Dedifferentiated amniotic fluid mesenchymal stem cell (primary cell): ENCODE data around the gene AATK.
A peak's percentile ranks its signal among the peaks of the same experiment; 100 is the strongest.

Experiments
- DNase-seq: peaks from one replicate; pipeline ENCODE4 v3.0.0-alpha.2; 2016; ENCODE audit errors: extremely low spot score

Gene AATK

DNA sequence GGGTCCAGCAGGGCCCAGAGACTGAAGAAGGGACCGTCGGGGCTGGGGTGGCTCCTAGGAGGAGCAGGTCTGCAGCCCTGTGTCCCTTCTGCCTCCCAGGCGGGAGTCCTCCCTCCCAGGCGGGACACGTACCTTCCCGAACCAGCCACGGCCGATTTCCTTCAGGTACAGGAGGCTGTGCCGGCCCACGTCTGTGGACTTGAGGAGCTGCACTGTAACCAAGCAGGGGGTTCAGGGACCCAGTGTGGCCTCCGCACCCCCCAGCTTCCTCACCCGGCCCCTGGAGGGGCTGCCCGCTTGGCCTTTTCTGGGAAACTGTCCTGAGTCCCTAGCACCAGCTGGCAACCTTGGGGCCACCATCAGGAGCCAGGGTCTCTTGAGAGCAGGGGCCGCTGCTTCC is 37.7 kb downstream of the AATK start:
- DNase-seq, result no peak

DNA sequence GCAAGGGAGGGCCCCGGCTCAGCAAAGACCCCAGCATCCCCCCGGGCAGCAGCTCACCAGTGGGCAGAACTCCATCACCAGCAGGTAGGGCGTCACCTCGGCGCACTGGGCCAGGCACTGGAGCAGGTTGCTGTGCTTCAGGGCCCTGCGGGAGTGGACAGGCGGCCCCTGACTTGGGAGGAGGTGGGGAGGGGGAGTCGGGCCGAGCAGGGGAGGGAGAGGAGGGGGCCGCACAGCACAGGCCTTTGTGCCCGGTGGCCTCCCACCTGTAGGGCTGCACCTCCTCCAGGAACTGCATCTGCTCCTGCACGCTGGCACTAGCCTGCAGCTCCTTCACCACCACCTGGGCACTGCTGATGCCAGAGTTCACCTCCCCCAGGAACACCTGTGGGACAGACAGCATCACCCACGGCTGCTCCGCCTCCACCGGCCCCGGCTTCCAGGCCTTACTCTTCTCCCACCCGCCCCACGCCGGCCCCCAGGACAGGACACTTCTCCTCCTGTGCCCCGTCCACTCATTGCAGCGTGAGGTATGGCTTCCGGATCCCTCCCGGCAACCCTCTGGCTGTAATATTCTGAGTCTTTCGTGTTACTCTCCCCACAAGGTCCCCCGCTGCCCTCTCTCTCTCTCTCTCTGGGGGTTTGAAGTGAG is 38.4 kb downstream of the AATK start:
- no peak for DNase-seq

DNA sequence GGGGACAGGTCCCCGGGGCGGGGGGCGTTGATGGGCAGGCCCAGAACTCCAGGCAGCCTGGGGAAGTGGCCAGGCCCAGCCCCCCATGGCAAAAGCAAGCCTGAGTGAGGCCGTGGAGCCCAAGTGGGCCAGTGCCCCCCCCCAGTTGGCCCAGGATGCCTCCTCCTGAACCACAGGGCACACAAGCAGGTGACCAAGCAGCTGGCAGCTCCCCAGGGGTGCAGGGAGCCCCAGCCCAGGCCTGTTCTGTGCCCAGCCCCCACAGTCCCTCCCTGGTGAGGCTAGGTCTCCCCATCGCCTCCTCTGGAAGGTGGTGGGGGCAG is 38.9 kb downstream of the AATK start:
- DNase-seq, result no peak

DNA sequence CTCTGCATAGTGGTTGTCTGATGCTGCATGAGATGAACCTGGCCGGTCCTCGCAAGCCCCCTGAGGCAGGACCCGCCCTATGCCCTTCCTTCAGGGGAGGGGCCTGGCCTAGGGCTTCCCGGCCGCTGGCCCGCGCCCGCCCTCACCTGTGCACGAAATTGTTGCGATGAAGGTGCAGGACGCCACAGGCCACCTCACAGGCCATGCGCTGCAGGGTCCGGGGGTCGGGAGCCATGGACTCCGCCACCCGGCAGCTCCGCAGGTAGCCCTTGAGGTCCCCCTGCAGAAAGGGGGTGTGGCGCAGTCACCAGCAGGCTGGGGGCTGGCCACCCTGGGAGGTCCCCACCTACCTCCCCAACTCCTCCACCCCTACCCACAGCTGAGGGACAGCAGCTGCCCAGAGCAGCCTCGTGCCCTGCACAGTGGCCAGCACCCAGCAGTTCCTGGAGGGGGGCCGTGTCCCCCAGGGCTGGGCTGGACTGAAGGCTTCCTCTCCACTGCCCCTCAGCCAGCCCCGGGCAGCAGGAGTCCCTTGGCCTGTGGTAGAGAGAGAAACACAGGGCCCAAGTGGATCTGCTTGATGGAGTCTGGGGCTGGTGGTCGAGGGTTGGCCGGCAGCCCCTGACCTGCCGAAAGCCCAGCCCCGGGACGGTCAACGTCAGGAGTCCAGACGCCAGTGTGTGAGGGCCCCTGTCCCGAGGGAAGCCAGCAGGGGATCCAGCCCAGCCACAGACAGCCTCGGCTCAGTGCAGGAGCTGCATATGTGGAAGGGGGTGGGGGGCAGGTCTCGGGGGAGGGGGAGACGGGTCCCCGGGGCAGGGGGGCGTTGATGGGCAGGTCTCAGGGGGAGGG is 39.5 kb downstream of the AATK start:
- no peak for DNase-seq

DNA sequence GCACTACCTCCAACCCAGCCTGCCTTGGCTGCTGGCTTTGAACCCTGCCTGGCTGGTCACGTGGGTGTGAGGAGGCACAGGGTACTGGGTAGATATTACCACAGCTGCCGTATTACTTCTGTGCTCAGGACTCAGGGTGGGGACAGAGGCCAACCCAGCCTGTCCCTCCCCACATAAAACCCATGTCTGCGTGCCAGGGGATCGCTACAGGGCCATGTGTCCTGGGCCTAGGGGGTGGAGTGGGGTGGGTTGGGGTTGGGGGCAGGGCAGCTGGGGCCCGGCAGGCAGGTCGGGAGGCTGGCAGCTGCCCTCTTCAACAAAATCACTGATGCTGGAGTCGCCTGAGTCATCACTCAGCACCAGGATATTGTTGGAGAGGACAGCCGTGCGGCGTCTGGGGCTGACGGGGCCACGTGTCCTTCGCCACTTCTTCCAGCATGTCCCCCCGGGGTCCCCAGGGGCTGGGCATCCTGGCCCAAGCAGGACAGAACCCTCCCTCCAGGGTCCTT is 40.4 kb downstream of the AATK start:
- DNase-seq, result no peak

DNA sequence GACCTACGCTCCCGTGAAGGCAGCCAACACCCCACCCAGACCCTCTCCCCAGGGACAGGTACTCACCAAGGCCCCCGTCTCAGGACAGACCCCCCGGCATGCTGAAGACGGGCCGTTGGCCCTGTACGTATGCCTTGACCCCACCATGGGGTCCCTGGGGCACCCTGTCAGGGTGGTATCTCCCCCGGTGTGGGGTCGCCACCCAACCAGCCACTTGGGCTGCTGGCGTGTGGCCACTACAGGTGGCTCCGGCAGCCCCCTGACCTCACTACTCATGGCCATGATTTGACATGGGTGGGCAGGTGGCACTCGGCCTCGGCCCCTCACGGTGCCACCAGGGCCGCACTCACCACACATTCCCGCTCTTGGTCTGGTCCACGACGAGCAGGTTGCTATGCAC is 41.6 kb downstream of the AATK start:
- no peak for DNase-seq

DNA sequence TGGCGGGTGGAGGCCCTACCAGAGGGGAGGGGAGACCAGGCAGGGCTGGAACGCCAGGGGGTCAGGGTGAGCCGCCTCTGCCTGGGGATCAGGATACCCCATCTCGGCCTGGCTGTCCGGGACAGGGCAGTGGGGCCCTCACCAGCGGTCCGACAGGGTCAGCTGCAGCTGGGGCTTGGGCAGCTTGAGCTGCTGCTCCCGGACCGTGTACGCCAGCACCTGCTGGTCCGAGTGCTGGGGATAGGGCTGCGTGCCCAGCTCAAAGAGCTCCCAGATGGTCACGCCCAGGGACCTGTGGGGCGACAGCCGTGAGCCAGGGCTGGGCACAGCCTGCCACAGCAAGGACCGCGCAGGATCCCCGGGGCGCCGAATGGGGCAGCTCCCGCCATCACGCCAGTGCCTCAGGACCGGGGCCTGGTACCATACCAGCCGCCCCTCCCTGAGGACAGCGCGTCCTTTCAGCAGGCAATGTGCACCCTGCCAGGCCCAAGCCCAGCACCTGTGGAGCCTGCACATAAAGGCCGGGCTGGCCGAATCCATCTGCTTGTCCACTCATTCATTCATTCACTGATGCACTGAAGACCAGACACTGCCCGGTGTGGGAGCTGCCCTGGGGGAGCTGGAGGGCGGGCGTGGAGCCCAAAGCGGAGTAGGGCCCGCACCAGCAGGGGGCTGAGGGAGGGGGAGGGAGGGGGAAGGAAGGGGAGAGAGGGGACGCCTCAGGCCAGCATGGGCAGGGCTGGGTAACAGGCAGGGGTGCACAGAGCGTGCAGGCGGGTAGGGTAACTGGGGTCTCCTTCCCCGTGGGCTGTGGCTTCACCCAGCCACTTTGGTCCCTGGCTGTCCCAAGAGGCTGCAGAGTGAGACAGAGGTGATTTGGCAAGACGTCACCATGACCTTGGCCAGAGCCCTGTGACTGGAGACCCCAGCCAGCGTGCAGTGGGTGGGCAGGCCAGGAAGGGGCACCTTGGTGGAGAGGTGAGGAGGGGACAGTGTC is 42.7 kb downstream of the AATK start:
- DNase-seq, result no peak

DNA sequence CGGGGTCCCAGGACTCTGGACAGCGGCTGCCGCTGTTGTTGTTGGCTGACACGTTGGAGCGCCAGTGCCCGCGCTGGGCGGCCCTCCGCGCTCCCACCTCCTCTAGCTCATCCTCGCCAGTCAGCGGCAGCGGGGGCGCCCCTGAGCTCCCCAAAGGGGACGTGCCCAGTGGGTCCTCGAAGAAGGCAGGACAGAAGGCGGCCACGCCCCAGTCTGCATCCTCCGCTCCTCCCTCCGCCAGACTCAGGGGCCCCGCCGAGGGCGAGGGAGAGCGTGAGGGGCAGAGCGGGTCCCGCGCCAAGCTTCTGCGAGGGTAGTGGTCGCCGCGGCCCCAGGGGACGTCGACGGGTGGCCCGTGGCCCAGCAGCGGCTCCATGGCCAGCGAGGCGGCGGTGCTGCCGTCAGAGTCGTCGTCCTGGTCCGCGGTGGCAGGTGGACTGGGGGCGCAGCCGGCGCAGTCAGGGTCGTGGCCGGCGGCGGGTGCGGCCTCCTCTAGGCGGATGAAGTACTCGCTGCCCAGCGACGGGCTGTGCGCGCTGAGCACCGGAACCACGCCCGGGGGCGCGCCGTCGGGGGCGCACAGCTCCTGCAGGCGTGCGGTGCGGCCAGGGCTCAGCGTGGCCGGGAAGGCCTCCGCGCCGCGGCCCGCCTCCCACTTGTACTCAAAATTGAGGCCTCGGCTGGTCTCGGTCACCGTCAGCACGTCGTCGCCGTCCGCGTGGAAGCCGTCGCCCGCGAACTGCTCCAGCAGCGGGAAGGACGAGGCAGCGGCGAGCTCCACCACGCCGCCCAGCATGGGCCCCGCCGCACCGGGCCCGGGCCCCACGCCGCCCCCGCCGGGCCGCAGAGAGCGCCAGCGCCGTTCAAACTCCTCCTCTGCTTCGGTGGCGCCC is 43.9 kb downstream of the AATK start:
- DNase-seq, result no peak

DNA sequence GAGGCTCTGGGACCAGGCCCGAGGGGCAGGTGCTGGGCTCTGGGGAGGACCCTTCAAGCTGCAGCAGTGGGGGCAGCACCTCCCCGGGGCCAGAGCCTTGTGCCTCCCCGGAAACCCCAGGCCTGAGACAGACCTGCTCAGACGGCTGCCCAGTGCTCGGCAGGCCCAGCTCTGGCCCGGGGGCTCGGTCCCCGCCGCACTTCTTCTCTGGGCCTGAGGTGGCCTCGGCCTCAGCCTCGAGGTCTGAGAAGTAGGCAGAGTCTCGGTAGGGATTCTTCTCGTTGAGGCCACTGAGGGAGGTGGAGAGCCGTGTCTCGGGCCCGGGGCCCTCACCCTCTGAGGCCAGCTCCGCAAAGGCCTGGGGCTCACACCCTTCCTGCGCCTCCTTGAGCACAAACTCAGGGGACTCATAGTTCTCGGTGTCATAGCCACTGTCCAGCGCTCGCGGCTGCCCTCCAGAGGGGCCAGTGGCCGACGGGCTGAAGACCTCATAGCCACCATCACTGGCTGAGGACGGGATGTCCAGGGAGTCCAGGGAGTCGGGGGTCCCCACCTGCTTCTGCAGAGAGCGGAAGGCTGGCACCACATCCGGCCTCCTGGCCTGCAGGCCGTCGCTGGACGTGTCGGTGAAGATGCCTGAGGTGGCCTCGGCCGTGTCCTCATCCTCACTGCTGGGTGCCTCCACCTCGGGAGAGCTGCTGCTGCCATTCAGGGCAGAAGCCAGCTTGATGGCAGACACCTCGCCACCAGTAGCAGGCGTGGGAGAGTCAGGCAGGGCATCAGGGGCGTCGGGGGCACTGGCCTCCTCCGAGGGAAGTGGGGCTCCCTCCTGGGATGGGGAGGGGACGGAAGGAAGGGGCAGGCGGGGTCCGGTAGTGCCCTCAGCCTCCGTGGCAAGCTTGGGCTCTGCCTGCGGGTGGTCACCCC is 45.1 kb downstream of the AATK start:
- no peak for DNase-seq

DNA sequence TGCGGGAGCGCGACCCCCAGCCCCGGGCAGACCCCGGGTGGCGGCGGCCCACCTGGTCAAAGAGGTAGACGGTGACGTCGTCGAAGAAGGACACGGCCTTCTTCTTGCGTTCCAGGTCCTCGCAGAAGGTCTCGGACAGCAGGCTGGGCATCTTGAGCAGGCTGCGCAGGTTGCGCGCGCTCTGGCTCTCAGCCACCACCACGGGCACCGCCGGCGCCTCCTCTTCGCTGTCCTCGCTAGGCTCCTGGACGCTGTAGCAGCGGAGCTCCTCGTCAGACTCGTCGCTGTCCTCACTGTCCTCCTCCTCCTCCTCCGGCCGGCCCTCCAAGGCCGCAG is 45.9 kb downstream of the AATK start:
- no peak for DNase-seq

DNA sequence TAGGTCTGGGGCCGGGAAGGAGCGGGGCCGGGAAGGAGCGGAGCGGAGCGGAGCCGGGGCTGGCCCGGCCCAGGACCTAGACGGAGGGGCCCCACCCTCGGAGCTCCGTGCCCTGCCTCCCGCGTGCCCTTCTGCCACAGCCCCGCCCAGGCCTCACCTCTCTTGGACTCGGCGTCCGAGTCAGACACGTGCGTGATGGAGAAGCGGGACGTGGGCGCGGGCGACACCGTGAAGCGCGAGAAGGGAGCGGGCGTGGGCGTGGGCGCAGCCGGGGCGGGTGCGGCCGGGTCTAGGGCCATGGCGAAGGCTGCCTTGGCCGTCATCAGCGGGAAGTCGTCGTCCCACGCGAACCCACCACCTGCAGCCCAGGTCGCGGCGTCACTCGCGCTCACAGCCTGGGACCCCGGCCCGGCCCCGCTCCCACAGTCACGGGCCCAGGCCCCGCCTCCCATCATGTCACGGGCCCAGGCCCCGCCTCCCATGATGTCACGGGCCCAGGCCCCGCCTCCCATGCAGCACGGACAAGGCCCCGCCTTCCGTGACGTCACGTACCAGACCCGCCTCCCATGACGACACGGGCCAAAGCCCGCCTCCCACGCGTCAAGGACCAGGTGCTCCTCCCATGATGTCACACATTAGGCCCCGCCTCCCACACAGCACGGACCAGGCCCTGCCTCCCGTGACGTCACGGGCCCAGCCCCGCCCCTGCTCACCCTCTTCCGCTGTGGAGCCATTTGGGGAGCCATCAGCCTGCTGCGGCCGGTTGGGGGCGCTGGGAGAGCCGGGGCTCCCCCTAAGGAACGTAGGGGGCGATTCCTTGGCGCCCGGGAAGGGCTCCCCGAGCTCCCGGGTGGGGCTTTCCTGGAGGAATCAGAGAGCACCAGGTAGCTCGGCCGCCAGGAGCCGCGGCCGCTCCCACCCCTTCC is 46.5 kb downstream of the AATK start:
- peak; percentile 73 for DNase-seq

DNA sequence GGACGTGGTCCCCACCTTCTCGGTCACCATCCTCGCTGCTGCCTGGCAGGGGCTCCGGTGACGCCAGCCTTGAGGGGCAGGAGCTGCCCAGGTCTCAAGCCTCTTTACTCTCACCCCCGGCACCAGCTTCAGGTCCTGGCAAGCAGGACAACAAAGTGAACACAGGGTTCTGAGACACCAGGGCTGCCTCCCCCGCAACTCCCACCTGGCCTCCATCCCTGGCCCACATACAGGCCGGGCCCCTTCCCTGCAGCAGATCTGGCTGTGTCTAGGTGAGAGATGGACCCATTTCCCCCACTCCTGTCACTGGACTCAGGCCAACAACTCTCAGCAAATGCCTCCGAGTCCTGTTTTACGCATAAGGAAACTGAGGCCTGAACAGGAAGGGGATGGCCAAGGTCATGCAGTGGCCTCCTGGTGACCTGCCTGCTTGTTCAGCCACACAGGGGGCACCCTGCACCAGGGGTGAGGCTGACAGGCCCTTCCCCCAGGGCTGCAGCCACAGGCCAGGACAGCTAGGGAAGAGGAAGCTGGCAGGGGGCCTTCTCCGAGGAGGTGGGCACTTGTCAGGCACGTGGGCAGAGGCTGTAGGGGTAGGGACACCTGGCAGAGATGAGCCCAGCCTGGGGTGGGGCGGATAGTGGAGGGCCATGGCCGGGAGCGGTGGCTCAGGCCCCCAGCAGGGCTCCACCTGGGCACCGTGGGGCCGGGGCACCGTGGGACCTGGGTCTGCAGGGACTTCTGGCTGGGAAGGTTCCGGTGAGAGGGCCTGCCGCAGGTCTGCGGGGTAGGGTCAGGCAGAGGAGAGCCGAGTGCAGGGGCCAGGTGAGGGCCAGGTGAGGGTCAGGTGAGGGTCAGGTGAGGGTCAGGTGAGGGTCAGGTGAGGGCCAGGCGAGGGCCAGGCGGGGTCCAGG is 47.5 kb downstream of the AATK start:
- no peak for DNase-seq

DNA sequence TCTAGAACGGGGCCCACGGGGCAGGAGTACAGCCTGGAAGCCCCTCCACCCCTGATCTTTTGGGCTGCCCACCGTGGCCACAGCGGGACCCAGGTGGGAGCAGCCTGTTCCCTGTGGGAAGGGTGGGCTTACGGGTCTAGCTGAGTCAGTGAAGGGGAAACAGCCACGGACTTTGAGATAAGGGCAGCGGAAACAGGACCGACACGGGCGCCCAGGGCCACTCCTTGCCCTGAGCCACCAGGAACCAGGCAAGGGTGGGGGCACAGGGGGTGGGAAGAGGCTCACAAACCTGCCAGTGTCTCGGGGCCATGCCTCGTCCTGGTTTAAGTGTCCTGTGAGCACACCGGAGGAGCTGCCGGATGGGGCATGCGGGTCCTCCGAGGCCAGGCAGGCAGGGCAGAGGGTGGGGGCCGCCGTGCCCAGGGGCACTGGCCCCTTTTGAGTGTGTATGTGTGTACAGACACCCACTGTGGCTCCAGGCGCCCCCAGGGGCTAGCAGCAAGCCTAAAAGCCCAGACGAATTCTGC is 48.3 kb downstream of the AATK start:
- DNase-seq, result no peak

DNA sequence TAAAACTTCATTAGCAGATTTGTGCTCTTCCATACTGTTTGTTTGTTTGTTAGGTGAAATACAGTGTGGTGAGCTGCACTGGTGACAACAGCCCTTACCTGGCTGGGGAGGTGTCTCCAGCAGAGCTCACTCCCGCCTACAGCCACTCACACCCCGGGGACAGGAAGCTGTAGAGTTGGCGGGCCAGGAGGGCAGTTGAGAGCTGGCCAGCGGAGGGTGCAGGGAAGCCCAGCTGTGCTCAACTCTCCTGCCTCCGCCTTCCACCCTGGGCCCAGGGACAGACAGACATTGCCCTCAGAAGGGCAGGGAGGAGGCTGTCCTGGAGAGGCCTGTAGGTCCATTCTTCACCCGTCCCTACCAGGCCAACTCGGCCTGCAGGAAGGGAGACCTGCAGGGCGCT is 49.3 kb downstream of the AATK start:
- DNase-seq, result no peak

DNA sequence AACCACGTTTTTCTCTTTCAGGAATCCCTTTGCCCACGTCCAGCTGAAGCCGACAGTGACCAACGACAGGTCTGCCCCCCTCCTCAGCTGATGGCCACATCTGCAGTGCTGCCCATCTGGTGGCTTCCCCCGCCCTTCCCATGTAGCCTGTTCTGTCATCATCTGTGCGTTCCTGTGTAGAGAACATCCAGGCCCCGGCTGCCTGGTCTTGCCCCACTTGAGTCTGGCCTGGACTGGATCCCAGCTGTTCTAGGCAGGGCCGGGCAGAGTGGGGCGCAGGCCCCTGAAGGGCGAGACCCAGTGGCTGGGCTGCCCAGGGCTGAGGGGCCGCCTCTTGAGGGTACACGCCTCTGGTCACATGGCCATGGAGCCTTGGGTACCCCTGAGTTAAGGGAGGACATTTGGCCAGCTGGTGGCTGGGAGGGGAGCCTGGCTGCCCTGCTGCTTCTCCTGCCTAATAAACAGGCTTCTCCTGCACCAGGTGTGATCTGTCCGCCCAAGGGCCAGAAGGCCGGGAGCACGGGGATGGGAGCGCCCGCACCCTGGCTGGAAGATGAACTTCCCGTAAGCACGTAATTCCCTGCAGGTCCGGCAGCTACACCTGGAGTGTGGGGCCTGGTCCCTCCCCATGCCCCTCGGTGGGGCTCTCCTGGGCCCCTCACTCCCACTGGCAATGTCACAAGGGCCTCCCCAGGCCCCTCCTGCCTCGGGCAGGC is 50.1 kb downstream of the AATK start:
- no peak for DNase-seq

DNA sequence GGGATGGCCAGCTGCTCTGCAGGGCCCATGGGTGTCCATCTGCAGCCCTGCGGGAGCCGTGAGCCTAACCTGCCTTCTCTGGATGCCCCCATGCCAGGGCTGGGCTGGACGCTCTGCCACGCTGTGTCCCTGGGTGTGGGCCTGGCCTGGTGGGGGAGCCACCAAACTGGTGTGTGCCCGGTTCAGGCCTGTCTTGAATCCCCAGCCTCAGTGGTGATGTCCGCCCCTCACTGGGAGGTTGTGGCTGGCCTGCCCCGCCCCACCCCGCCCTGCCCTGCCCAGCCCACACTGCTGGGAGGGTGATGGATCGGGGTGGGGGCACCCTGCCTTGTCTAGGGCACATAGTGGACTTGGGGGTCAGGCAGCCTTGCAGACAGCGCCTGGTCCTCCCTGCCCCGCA is 50.8 kb downstream of the AATK start:
- no peak for DNase-seq
